ENCODE results near the gene SMIM14. TPM values are rescaled to one million over a fixed set of nuclear protein-coding genes. Genes with fewer than 3 reads are reported as not detected.

The SMIM14 gene
- total RNA-seq, 4 donors from 2014 or later, result 25.6 to 49.2 (median 36.4) TPM

GRCh38 chr4:39668887-39669286 is 30.2 kb upstream of the SMIM14 start:
- 69 to 72% methylated on average over 2 of the region's 2 CpGs for WGBS, 2 donors
- DNase-seq (ENCODE audit: low spot score in 2 of 2), result no peak
- intact Hi-C loops (cut with DNase I; ENCODE audit: low total_unique reads), result no loop called here

GRCh38 chr4:39667706-39668105 is 29.0 kb upstream of the SMIM14 start:
- no peak for DNase-seq (ENCODE audit: low spot score in 2 of 2)
- TF ChIP-seq CTCF (IDR thresholded peaks at IDR 0.05), result no peak
- no peak for TF ChIP-seq POLR2A (IDR thresholded peaks at IDR 0.05)
- H3K4me3 ChIP-seq (ENCODE audit: low read depth, poor library complexity, severe bottlenecking), result no peak overlapping the region
- 36 to 54% methylated on average over 1 of the region's 1 CpG for WGBS, 2 donors
- intact Hi-C loops (cut with DNase I; ENCODE audit: low total_unique reads), result no loop called here

More at GRCh38 chr4:39668887-39669286, 30.2 kb upstream of the SMIM14 start:
- TF ChIP-seq CTCF (IDR thresholded peaks at IDR 0.05) (no peak), POLR2A (IDR thresholded peaks at IDR 0.05) (no peak)
- no peak overlapping the region for H3K4me3 ChIP-seq (ENCODE audit: low read depth, poor library complexity, severe bottlenecking)

GRCh38 chr4:39664828-39665731 is 26.4 kb upstream of the SMIM14 start:
- no peak overlapping the region for H3K4me3 ChIP-seq (ENCODE audit: low read depth, poor library complexity, severe bottlenecking)
- no peak for DNase-seq (ENCODE audit: low spot score in 2 of 2)
- intact Hi-C loops (cut with DNase I; ENCODE audit: low total_unique reads), result no loop called here
- TF ChIP-seq CTCF (IDR thresholded peaks at IDR 0.05), result no peak
- TF ChIP-seq POLR2A (IDR thresholded peaks at IDR 0.05), result no peak
- 84 to 88% methylated on average over 3 of the region's 3 CpGs for WGBS, 2 donors

GRCh38 chr4:39662683-39663082 is 24.0 kb upstream of the SMIM14 start:
- WGBS, 2 donors, result 94 to 95% methylated on average over 7 of the region's 7 CpGs
- intact Hi-C loops (cut with DNase I; ENCODE audit: low total_unique reads), result no loop called here
- H3K4me3 ChIP-seq (ENCODE audit: low read depth, poor library complexity, severe bottlenecking), result no peak overlapping the region
- no peak for DNase-seq (ENCODE audit: low spot score in 2 of 2)
- no peak for TF ChIP-seq CTCF (IDR thresholded peaks at IDR 0.05)
- no peak for TF ChIP-seq POLR2A (IDR thresholded peaks at IDR 0.05)

GRCh38 chr4:39660757-39661156 is 22.1 kb upstream of the SMIM14 start:
- 93 to 97% methylated on average over 6 of the region's 6 CpGs for WGBS, 2 donors
- TF ChIP-seq CTCF (IDR thresholded peaks at IDR 0.05) (no peak), POLR2A (IDR thresholded peaks at IDR 0.05) (no peak)
- intact Hi-C loops (cut with DNase I; ENCODE audit: low total_unique reads), result no loop called here
- DNase-seq (ENCODE audit: low spot score in 2 of 2), result no peak
- H3K4me3 ChIP-seq (ENCODE audit: low read depth, poor library complexity, severe bottlenecking), result no peak overlapping the region

All from lower leg skin (tissue), 4 donors.